ENCODE measurements around the gene STAC.
"Not testable (repeated sequence)": the region's sequence is repeated elsewhere in the genome, so short reads cannot be mapped to it uniquely, and the experiment has no call there.

The STAC gene

DNA sequence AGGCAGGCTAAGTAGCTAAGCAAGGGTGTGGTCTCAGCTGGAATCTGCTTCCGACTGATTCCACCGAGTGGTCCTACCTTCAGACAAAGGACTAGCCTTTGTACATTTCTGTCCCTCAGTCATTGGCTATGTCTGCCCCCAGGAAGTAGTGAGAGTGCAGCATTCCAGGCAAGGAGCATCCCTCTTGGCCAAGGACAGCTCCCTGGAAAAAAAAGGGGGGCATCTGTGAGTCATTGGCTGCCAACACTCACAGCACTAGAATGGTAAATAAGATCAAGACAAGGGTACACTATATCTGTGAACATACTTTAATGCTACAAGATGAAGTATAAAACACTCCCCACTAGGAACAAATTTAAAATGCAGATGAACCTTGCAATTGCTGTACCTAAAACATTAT lies 66.8 kb downstream of the STAC start:
- H3K4me3 ChIP-seq (replicated peaks; ENCODE audit: low read depth, low read length): no peak overlapping the region
- TF ChIP-seq, protein P1, sequence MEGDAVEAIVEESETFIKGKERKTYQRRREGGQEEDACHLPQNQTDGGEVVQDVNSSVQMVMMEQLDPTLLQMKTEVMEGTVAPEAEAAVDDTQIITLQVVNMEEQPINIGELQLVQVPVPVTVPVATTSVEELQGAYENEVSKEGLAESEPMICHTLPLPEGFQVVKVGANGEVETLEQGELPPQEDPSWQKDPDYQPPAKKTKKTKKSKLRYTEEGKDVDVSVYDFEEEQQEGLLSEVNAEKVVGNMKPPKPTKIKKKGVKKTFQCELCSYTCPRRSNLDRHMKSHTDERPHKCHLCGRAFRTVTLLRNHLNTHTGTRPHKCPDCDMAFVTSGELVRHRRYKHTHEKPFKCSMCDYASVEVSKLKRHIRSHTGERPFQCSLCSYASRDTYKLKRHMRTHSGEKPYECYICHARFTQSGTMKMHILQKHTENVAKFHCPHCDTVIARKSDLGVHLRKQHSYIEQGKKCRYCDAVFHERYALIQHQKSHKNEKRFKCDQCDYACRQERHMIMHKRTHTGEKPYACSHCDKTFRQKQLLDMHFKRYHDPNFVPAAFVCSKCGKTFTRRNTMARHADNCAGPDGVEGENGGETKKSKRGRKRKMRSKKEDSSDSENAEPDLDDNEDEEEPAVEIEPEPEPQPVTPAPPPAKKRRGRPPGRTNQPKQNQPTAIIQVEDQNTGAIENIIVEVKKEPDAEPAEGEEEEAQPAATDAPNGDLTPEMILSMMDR (IDR thresholded peaks at IDR 0.05; ENCODE audit: low read length, missing control alignments): no peak
- DNase-seq (ENCODE audit: low read depth): no peak

DNA sequence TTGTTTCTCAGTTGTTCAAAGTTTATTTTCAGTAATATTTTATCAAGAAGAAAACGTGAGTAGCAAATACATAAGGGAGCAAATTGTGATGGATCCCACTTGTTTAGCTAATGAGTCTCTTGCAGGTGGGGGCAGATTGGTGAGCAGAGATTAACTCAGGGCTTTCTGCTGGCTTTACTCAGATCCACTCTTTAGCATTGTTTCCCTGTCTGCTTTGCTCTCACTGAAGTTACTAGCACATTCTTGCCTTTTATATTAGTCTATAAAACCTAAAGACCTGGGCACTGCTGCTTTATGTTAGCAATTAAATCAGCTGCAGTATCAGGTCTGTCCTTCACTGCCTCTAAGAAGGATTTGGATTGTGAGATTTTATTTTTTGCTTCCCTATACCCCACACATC lies 71.5 kb downstream of the STAC start:
- no peak for DNase-seq (ENCODE audit: low read depth)
- TF ChIP-seq, protein P1 (IDR thresholded peaks at IDR 0.05; ENCODE audit: low read length, missing control alignments): no peak
- no peak overlapping the region for H3K4me3 ChIP-seq (replicated peaks; ENCODE audit: low read depth, low read length)

DNA sequence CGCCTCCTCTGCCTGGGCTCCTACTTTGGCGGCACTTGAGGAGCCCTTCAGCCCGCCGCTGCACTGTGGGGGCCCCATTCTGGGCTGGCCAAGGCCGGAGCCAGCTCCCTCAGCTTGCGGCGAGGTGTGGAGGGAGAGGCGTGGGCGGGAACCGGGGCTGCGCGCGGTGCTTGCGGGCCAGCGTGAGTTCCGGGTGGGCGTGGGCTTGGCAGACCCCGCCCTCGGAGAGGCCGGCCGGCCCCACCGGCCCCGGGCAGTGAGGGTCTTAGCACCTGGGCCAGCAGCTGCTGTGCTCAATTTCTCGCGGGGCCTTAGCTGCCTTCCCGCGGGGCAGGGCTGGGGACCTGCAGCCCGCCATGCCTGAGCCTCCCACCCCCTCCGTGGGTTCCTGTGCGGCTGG lies 72.9 kb downstream of the STAC start:
- H3K4me3 ChIP-seq (replicated peaks; ENCODE audit: low read depth, low read length); DNase-seq (ENCODE audit: low read depth): not testable (repeated sequence)

DNA sequence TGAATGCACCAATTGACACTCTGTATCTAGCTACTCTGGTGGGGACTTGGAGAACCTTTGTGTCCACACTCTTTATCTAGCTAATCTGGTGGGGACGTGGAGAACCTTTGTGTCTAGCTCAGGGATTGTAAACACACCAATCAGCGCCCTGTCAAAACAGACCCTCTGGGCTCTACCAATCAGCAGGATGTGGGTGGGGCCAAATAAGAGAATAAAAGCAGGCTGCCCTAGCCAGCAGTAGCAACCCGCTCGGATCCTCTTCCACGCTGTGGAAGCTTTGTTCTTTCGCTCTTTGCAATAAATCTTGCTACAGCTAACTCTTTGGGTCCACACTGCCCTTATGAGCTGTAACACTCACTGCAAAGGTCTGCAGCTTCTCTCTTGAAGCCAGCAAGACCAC lies 73.6 kb downstream of the STAC start:
- not testable (repeated sequence) for H3K4me3 ChIP-seq (replicated peaks; ENCODE audit: low read depth, low read length); DNase-seq (ENCODE audit: low read depth)

DNA sequence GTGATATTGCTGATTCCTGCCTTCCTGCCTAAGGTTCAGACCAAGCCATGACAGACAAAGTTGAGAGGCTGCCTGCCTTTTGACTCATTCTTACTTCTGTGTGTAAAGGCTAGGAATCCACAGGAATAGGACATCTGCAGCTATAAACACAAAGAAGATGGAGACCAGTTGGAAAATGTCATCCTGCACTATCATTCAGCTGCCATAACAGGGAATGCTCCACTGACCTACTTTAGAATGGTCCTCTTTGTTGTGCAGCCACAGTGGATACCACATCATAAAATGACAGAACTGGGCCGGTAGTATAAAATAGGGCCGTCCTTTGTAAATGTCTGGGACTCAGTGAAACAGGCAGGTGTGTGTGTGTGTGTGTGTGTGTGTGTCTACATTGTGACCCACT lies 75.1 kb downstream of the STAC start:
- no peak for DNase-seq (ENCODE audit: low read depth)
- no peak overlapping the region for H3K4me3 ChIP-seq (replicated peaks; ENCODE audit: low read depth, low read length)
- TF ChIP-seq, protein P1 (IDR thresholded peaks at IDR 0.05; ENCODE audit: low read length, missing control alignments): no peak

DNA sequence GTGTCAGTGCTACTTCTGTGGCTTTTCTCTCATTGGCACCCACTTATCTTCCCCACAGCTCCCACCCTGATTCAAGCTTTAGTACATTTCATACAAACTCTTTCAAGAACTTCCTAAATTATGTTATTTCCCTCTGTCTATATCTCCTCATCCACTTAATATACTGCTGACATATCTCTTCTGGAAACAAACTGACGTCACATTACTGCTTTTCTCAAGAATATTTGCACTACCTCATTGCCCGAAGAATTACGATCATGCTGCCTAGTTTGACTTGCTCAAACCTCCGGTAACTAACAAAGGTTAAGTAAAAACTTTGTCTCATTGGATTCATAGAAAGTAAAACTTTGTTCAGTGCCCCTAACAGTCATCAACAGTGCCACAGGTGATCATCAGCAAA lies 76.5 kb downstream of the STAC start:
- DNase-seq (ENCODE audit: low read depth): no peak
- H3K4me3 ChIP-seq (replicated peaks; ENCODE audit: low read depth, low read length): no peak overlapping the region
- TF ChIP-seq, protein P1 (IDR thresholded peaks at IDR 0.05; ENCODE audit: low read length, missing control alignments): no peak

DNA sequence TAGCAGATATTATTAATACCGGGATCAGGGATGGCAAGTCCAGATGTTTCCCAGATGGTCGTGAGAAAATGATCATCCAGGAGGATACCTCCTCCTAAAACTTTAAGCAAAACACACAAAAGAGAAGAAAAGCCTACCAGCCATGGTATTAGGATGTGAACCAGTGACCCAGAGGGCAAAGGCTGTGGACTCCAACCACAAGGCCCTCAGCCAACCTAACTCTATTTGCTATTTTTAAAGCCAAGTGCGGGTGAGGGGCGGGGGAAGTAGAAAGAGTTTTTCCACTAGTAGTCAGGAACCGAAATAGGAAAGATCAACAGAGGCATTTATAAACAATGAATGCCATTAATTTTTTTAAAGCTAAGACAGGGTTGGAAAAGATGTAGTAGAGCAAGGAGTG lies 77.4 kb downstream of the STAC start:
- H3K4me3 ChIP-seq (replicated peaks; ENCODE audit: low read depth, low read length): no peak overlapping the region
- TF ChIP-seq, protein P1 (IDR thresholded peaks at IDR 0.05; ENCODE audit: low read length, missing control alignments): no peak
- no peak for DNase-seq (ENCODE audit: low read depth)

DNA sequence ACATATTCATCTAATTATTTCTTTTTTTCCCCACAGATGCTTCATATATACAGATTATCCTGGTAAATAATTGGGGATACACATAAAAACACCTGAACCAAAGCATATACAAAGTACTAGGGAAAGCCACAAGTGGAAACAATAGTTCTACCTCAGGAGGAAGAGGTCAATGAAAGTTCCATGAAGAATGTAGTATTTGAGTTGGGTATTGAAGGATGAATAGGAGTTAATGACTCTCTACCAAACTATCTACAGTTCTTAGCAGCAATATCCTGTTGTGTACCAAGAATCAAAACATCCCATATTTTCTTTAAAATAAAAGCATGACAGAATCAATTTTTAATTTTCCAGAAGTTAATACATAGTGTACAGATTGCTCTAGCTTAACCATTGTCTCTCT lies 78.9 kb downstream of the STAC start:
- DNase-seq (ENCODE audit: low read depth): no peak
- no peak overlapping the region for H3K4me3 ChIP-seq (replicated peaks; ENCODE audit: low read depth, low read length)
- TF ChIP-seq, protein P1 (IDR thresholded peaks at IDR 0.05; ENCODE audit: low read length, missing control alignments): no peak
